Choroid plexus epithelial cell (primary cell): ENCODE results near the gene RPAP2.

Experiments
- DNase-seq: peaks from one replicate; pipeline ENCODE4 v3.0.0-alpha.2; 2010; ENCODE audit warnings: low read depth
- H3K4me3 ChIP-seq: 2 replicates; pipeline ENCODE4 v1.5.1; 2011; ENCODE audit warnings: low read depth, mild to moderate bottlenecking, control low read depth, low read length, moderate library complexity
- CTCF ChIP-seq: conservative IDR thresholded peaks from 2 replicates; pipeline ENCODE4 v1.5.1; 2011; ENCODE audit warnings: low read depth, mild to moderate bottlenecking, control low read depth, inconsistent platforms, low read length, moderate library complexity

RPAP2 gene

GRCh38 chr1:92324784-92325183, 25.9 kb downstream of the RPAP2 start:
- no peak for DNase-seq
- TF ChIP-seq CTCF, result no peak
- H3K4me3 ChIP-seq, result no peak overlapping the region

GRCh38 chr1:92326681-92327080, 27.8 kb downstream of the RPAP2 start:
- no peak for TF ChIP-seq CTCF
- DNase-seq, result no peak
- H3K4me3 ChIP-seq, result no peak overlapping the region

GRCh38 chr1:92327794-92328193, 28.9 kb downstream of the RPAP2 start:
- no peak for DNase-seq
- H3K4me3 ChIP-seq, result no peak overlapping the region
- no peak for TF ChIP-seq CTCF

GRCh38 chr1:92329347-92330129, 30.7 kb downstream of the RPAP2 start:
- DNase-seq, result peak; percentile 96
- TF ChIP-seq CTCF, result peak; percentile 32
- no peak overlapping the region for H3K4me3 ChIP-seq

- no peak for DNase-seq
- H3K4me3 ChIP-seq, result no peak overlapping the region
- TF ChIP-seq CTCF, result no peak
Measured at GRCh38 chr1:92333668-92334067, 34.8 kb downstream of the RPAP2 start.

- no peak overlapping the region for H3K4me3 ChIP-seq
- no peak for DNase-seq
- no peak for TF ChIP-seq CTCF
Measured at GRCh38 chr1:92340154-92340553, 41.3 kb downstream of the RPAP2 start.

- no peak overlapping the region for H3K4me3 ChIP-seq
- no peak for DNase-seq
- no peak for TF ChIP-seq CTCF
Measured at GRCh38 chr1:92342401-92342800, 43.5 kb downstream of the RPAP2 start.
